Esophagus (tissue), 2 donors: ENCODE measurements around the gene ANXA8. TPM values are rescaled to one million over a fixed set of nuclear protein-coding genes. Genes with fewer than 3 reads are reported as not detected.
"Not testable (repeated sequence)": the region's sequence is repeated elsewhere in the genome, so short reads cannot be mapped to it uniquely, and the experiment has no call there.

ENCODE experiments used
- H3K27ac ChIP-seq, 2 donors: one replicate each; pipeline ENCODE4 v1.5.1; 2013; ENCODE audit warnings: low read depth in 2 of 2, mild to moderate bottlenecking in 2 of 2, inconsistent platforms in 1 of 2, low read length in 1 of 2, moderate library complexity in 1 of 2
- H3K27me3 ChIP-seq, 2 donors: one replicate each; pipeline ENCODE4 v1.6.1; 2013; ENCODE audit warnings: low read length in 2 of 2, control low read depth in 1 of 2, mild to moderate bottlenecking in 1 of 2; ENCODE audit not compliant: insufficient read depth in 2 of 2, control insufficient read depth in 1 of 2
- H3K36me3 ChIP-seq, 2 donors: one replicate each; pipeline ENCODE4 v1.6.1; 2013; ENCODE audit warnings: low read length in 1 of 2; ENCODE audit not compliant: control insufficient read depth in 2 of 2, insufficient read depth in 2 of 2
- H3K4me1 ChIP-seq, 2 donors: one replicate each; pipeline ENCODE4 v1.6.1; 2013; ENCODE audit warnings: low read length in 1 of 2; ENCODE audit not compliant: control insufficient read depth in 2 of 2, insufficient read depth in 2 of 2
- H3K4me3 ChIP-seq, 2 donors: one replicate each; pipeline ENCODE4 v1.5.1; 2013; ENCODE audit warnings: low read length in 2 of 2, mild to moderate bottlenecking in 2 of 2, low read depth in 1 of 2, moderate library complexity in 1 of 2
- H3K9me3 ChIP-seq, 2 donors: one replicate each; pipeline ENCODE4 v1.6.1; 2013; ENCODE audit warnings: mild to moderate bottlenecking in 2 of 2, low read depth in 1 of 2, low read length in 1 of 2, moderate library complexity in 1 of 2; ENCODE audit not compliant: control insufficient read depth in 2 of 2, insufficient read depth in 1 of 2
- WGBS, 2 donors: extraction: QIAGEN DNeasy Blood & Tissue Kit; methylation state at CpG; one replicate each; pipeline ENCODE4 v1.1.7; 2013; 5-methylcytosine and 5-hydroxymethylcytosine counted together
- polyA plus RNA-seq, 2 donors: library from polyadenylated mRNA; stranded (reverse); fragments of 200-250 nt; gene quantifications; one replicate each; pipeline ENCODE4 v1.2.3, GENCODE V29; 2013
- donor health status: healthy with polysubstance abuse.
- donor health status: Bipolar disorder and iron deficiency.

Gene ANXA8
- polyA plus RNA-seq, 2 donors: 250 to 261 TPM

DNA sequence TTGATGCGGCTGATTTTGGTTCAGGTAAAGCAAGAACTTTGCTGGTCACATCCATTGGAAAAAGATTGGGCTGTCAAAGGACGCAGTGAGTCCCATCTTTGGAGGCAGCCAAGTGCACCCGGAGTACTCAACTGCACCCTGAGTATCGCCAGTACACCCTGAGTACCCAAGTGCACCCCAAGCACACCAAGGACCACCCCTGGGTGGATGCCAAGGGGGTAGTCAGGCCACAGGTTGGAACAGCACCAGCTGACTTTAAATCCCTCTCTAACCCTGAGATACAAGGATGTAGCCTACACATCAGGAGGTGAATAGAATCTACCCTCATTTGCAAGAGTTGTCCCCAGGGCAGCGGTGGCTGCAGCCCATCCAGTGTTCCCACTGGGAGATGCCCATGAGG lies 16.5 kb downstream of the ANXA8 start:
- H3K27me3 ChIP-seq: not testable (repeated sequence)
- 93 to 96% methylated on average over 4 to 5 of the region's 5 CpGs for WGBS, 2 donors

DNA sequence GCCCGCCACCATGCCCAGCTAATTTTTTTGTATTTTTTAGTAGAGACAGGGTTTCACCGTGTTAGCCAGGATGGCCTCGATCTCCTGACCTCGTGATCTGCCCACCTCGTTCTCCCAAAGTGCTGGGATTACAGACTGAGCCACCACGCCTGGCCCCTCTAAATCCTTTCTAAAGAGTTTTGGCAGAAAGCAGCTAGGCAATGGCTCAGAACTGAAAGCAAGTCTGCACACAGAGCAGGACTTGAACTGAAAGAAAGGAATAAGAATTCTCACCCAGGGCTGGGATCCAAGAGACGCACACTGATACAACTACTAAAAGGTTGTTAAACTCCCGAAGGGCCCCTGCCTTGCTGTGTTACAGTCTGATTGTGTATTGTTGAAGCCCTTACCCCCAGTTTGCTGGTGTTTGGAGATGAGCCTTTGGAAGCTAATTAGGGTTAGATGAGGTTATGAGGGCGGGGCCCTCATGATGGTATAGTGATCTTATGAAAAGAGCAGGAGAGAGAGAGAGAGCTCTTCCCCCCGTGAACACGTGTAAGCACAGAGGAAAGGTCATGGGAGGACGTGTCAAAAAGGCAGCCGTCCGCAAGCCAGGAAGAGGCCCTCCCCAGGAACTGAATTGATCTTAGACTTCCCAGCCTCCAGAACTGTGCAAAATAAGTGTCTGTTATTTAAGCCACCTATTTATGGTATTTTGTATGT lies 18.5 kb downstream of the ANXA8 start:
- not testable (repeated sequence) for H3K9me3 ChIP-seq
- WGBS, 2 donors: 52 to 58% methylated on average over 10 to 14 of the region's 14 CpGs

More for the DNA sequence above, 16.5 kb downstream of the ANXA8 start:
- H3K9me3 ChIP-seq, H3K4me3 ChIP-seq, H3K4me1 ChIP-seq, H3K36me3 ChIP-seq, H3K27ac ChIP-seq: not testable (repeated sequence)

DNA sequence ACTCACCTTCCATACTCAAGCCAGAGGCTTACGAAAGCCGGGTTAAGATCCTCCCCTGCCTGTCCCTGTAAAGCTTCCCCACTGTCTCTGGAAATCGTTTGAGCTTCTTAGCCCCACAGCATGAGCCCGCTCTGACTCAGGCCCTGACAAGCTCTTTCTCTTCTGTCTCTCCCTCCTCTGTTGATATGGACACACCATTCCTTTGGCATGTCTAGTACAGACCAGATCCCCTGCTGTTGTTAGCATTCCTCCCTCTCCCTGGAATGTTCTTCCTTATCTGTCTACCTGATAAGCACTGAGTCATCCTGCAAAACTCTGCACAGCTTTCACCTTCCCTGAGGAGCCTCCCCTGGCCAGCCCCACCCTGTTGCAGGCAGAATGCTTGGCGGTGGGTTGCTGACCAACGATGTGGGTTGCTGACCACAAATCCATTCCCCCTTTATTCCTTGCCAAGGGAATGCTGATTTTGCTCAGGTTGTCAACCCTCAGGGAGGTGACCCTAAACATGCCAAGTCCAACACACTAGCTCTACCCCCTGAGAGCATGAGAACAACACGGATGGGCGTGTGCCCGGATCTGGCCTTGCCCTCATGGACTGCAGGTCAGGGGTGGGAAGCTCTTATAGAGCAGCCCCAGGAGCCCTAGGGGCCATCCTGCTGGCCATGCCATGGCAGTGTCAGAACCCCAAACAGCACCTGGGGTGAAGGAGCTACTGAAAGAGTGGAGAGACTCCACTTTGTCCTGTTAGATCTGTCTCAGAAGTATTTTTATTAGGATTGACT lies 21.1 kb downstream of the ANXA8 start:
- not testable (repeated sequence) for H3K27ac ChIP-seq, H3K27me3 ChIP-seq, H3K36me3 ChIP-seq, H3K9me3 ChIP-seq, H3K4me3 ChIP-seq, H3K4me1 ChIP-seq
- WGBS, 2 donors: 74 to 89% methylated on average over 3 of the region's 9 CpGs

More for the DNA sequence above, 18.5 kb downstream of the ANXA8 start:
- not testable (repeated sequence) for H3K36me3 ChIP-seq, H3K27me3 ChIP-seq, H3K27ac ChIP-seq, H3K4me3 ChIP-seq, H3K4me1 ChIP-seq

DNA sequence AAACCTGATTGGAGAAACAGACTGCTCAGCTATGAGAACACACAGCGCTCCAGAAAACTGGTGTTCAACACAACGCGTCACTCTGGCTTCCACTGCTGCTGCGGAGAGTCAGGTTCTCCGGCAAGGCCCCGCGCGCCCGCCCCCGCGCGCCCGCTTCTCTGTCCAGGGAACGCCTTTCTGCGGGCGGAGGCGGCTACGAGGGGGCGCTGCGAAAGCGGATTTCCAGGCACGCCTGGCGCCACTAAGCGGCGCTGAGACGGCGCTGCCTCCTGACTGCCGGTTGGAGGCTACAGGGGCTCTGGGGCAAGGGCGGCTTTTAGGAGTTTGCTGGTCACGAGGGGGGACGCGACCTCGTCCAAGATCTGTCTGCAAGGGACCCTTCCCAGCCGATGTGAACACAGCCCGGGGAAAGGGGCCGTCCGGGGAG lies 22.6 kb downstream of the ANXA8 start:
- not testable (repeated sequence) for H3K27me3 ChIP-seq, H3K36me3 ChIP-seq, H3K4me1 ChIP-seq, H3K9me3 ChIP-seq
- Histone ChIP-seq H3K27ac (peak overlapping the region in 1 of 2 donors; percentile 22), H3K4me3 (peak overlapping the region in 1 of 2 donors; percentile 11)
- WGBS, 2 donors: 1 to 2% methylated on average over 17 to 29 of the region's 37 CpGs

DNA sequence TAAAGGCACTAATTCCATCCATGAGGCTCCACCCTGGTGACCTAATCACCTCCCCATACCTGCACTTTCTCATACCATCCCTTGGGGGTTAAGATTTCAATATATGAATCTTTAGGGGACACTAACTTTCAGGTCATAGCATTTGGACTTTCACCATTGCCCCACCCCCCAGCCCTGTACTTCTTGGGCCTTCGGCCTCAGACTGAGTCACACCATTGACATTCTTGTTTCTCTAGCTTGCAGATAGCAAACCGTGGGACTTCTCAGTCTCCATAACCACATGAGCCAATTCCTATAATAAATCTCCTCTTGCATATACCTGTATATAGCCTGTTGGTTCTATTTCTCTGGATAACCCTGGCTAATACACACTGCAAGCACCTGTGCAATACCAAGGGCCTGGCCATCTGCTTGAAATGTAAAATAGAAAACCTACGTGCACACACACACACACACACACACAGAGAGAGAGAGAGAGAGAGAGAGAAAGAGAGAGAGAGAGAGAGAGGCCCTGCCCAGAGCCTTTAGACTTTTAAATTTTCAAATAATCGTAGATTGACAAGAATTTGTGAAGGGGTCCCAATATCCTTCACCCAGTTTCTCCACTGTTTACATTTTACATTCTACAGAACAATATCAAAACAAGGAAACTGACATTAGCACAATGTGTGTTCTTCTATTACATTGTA lies 25.3 kb downstream of the ANXA8 start:
- WGBS, 2 donors: 70 to 76% methylated on average over 4 of the region's 4 CpGs
- Histone ChIP-seq H3K4me3 (no peak overlapping the region), H3K27ac (no peak overlapping the region), H3K9me3 (no peaks in the 10 kb centered on the region), H3K27me3 (no peaks in the 10 kb centered on the region), H3K4me1 (no peaks in the 10 kb centered on the region), H3K36me3 (no peaks in the 10 kb centered on the region)

DNA sequence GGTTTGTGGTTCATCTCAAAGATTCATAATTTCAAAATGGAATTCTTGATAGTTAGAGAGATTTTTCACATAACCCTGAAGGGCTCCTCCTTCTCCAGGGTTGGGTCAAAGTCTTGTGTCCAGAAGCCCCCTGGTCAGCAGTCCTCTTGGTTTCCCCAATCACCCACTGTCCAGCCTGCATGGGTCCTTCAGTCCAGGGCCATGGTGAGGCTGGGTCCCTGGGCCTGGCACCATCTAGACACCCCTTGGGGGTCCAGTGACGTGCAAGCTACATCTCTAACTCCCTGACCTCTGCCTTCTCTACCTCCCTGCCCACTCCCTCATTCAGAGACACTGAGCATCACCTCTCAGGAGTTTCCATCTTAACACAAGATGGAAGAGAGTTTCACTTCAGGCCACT lies 26.1 kb downstream of the ANXA8 start:
- 79 to 80% methylated on average over 1 of the region's 1 CpG for WGBS, 2 donors
- Histone ChIP-seq H3K4me3 (no peak overlapping the region), H3K4me1 (no peaks in the 10 kb centered on the region), H3K36me3 (no peaks in the 10 kb centered on the region), H3K9me3 (no peaks in the 10 kb centered on the region), H3K27ac (no peak overlapping the region), H3K27me3 (no peaks in the 10 kb centered on the region)

DNA sequence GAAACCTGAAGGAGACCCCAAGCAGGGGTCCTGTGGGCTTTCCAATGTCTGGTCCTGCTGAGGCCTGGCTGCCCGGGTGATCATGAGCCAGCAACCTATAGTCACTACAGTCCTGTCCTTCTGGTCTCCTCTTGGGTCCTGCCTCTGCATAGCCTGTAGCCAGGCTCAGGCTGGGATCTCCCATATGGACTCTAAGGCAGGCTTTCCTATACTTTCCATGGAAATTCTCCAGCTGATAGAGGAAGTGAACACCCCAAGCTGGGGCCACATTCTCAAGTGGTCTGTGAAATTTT lies 26.4 kb downstream of the ANXA8 start:
- no peaks in the 10 kb centered on the region for H3K27me3 ChIP-seq
- 96 to 100% methylated on average over 1 of the region's 1 CpG for WGBS, 2 donors
- no peak overlapping the region for H3K4me3 ChIP-seq
- no peak overlapping the region for H3K27ac ChIP-seq
- no peaks in the 10 kb centered on the region for H3K9me3 ChIP-seq
- no peaks in the 10 kb centered on the region for H3K36me3 ChIP-seq
- no peaks in the 10 kb centered on the region for H3K4me1 ChIP-seq

DNA sequence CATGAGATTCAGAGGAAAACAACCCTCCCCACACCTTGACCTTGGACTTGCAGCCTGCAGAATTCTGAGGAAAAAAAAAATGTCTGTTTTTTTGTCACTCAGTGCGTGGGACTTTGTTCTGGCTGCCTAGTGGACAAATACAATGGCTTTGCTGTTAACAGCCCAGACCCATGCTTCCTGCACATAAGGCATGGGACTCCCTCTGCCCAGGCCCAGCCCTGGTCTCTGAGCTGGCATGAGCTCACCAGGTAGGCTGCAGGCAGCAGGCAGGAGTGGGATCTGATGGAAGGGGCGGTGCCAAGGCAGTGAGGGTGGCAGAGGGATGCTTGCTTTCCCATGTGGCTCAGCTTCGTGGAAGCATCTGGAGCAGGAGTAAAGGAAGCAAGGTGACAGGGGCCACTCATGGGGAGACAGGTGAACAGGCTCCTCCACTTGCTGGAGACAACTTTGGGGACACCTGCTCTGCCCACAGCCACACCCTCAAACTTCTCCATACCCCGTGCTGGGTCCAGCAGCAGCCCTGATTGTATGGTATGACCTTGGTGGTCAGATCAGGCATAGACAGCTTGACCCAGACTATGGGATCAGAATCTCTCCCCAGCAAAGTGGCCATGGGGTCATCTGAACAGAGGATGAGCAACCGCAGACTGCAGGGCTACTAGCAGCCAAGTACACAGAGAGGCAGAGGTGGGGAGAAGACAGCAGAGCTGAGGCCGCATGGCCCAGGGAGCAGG lies 27.0 kb downstream of the ANXA8 start:
- H3K27ac ChIP-seq: no peak overlapping the region
- 81 to 85% methylated on average over 6 of the region's 6 CpGs for WGBS, 2 donors
- H3K4me3 ChIP-seq: no peak overlapping the region
- H3K27me3 ChIP-seq: no peaks in the 10 kb centered on the region
- no peaks in the 10 kb centered on the region for H3K4me1 ChIP-seq
- H3K36me3 ChIP-seq: no peaks in the 10 kb centered on the region
- no peaks in the 10 kb centered on the region for H3K9me3 ChIP-seq

DNA sequence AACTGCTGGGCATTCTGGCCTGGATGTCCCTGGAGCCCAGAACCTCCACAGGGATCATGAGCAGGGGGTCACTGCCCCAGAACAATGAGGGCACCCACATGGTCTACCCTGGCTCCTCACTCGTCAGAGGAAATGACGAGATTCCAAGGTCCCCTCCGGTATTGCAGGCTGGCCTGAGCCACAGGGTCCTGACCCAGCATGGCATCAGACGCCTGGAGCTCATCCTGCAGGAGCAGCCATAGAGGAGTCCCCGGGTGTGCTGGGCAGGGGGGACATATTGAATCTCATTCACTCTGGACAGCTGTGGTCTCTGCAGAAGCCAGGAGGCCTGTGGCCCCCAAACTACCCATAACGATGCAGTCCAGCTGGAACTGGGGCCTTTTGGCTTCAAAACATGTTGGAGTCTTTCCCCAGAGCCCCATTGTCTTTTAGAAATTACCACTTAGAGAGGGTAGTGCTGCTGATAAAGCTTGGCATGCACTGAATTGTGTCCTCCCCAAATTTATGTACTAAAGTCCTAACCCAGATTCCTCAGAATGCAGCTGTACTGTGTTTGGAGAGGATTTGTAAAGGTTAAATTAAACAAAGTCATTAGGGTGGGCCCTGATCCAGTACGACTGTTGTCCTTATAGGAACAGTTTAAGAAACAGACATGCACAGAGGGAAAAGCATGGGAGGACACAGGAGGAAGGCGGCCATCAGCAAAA lies 27.7 kb downstream of the ANXA8 start:
- Histone ChIP-seq H3K9me3 (no peaks in the 10 kb centered on the region), H3K36me3 (no peaks in the 10 kb centered on the region), H3K27ac (no peak overlapping the region), H3K4me1 (no peaks in the 10 kb centered on the region), H3K4me3 (no peak overlapping the region), H3K27me3 (no peaks in the 10 kb centered on the region)
- 79 to 80% methylated on average over 8 of the region's 8 CpGs for WGBS, 2 donors
